ENCODE results near the gene RNASE12.
"Not testable (repeated sequence)": the region's sequence is repeated elsewhere in the genome, so short reads cannot be mapped to it uniquely, and the experiment has no call there.

The RNASE12 gene

DNA sequence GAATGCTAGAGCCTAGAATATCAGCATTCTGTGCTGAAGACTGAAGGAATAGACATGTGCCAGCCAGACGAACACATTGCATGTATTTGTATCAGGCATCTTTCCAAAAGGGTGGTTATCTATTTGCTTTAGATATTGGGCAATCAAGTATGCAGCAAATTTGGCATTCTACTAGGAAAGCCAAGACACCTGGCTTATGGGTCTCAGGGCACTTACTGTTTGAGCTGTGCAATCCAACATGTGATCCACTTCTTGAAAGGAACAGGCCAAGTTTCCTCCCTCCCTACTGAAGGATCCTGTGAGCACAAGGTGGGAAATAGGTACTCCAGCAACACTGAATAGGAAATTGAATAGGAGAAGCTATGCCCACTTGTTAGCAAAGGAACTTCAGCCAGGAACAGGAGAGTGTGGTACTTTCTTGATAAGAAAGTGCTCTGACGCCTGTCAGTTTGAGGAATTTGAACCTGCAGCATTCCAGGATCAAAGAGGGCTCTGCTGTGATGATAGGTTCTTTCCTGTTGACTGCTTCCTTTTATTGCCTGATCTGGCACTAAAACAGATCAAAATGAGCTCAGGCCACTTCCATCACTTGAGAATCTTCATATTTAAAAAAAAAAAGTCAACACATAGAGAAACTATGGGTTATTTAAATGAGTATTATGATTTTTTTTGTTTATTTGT is 29.8 kb upstream of the RNASE12 start:
- TF ChIP-seq, protein P1, sequence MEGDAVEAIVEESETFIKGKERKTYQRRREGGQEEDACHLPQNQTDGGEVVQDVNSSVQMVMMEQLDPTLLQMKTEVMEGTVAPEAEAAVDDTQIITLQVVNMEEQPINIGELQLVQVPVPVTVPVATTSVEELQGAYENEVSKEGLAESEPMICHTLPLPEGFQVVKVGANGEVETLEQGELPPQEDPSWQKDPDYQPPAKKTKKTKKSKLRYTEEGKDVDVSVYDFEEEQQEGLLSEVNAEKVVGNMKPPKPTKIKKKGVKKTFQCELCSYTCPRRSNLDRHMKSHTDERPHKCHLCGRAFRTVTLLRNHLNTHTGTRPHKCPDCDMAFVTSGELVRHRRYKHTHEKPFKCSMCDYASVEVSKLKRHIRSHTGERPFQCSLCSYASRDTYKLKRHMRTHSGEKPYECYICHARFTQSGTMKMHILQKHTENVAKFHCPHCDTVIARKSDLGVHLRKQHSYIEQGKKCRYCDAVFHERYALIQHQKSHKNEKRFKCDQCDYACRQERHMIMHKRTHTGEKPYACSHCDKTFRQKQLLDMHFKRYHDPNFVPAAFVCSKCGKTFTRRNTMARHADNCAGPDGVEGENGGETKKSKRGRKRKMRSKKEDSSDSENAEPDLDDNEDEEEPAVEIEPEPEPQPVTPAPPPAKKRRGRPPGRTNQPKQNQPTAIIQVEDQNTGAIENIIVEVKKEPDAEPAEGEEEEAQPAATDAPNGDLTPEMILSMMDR (IDR thresholded peaks at IDR 0.05; ENCODE audit: low read depth, low read length, missing control alignments): no peak
- no peak for DNase-seq (ENCODE audit: extremely low read depth, low read depth)

GRCh38 chr14:20619688-20620087 is 28.5 kb upstream of the RNASE12 start:
- DNase-seq (ENCODE audit: extremely low read depth, low read depth); H3K4me3 ChIP-seq (replicated peaks; ENCODE audit: low read depth, low read length): not testable (repeated sequence)

More for the DNA sequence above, 29.8 kb upstream of the RNASE12 start:
- no peak overlapping the region for H3K4me3 ChIP-seq (replicated peaks; ENCODE audit: low read depth, low read length)

GRCh38 chr14:20618271-20618749 is 27.1 kb upstream of the RNASE12 start:
- DNase-seq (ENCODE audit: extremely low read depth, low read depth): no peak
- TF ChIP-seq, protein P1 (IDR thresholded peaks at IDR 0.05; ENCODE audit: low read depth, low read length, missing control alignments): no peak

DNA sequence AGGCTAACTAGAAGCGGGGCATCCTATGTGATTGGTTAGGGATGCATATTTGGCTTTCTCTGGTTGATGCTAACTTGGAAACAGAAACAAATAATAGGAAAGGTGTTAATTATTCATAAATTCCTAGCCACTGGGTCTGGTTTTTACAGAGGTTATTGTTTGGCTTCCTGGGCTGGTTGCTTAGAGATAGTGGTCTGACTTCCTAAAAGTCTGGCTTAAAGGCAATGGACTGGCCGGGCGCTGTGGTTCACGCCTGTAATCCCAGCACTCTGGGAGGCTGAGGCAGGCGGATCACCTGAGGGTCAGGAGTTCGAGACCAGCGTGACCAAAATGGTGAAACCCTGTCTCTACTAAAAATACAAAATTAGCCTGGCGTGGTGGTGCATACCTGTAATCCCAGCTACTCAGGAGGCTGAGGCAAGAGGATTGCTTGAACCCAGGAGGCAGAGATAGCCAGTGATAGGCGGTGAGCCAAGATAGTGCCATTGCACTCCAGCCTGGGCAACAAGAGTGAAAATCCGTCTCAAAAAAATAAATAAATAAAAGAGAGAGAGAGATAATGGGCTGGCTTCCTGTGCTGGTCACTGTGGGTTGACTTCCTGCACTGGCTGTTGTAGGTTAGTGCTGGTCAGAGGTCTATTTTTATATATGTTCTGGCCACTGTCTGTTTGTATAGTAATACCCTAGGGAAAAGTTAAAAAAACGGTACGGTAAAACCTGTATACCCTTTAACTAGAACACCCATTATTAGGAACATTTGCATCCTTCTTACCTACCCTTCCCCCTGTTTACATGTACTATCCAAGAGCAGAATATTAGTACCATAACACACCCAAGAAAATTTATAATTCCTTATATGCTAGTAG is 26.2 kb upstream of the RNASE12 start:
- no peak overlapping the region for H3K4me3 ChIP-seq (replicated peaks; ENCODE audit: low read depth, low read length)
- TF ChIP-seq, protein P1 (IDR thresholded peaks at IDR 0.05; ENCODE audit: low read depth, low read length, missing control alignments): no peak
- no peak for DNase-seq (ENCODE audit: extremely low read depth, low read depth)

More at GRCh38 chr14:20618271-20618749, 27.1 kb upstream of the RNASE12 start:
- no peak overlapping the region for H3K4me3 ChIP-seq (replicated peaks; ENCODE audit: low read depth, low read length)

- no peak overlapping the region for H3K4me3 ChIP-seq (replicated peaks; ENCODE audit: low read depth, low read length)
- DNase-seq (ENCODE audit: extremely low read depth, low read depth): no peak
- TF ChIP-seq, protein P1 (IDR thresholded peaks at IDR 0.05; ENCODE audit: low read depth, low read length, missing control alignments): no peak
Measured at GRCh38 chr14:20615996-20616395, 24.8 kb upstream of the RNASE12 start.

- TF ChIP-seq, protein P1 (IDR thresholded peaks at IDR 0.05; ENCODE audit: low read depth, low read length, missing control alignments): no peak
- H3K4me3 ChIP-seq (replicated peaks; ENCODE audit: low read depth, low read length): peak overlapping the region; percentile 58
- no peak for DNase-seq (ENCODE audit: extremely low read depth, low read depth)
Measured at GRCh38 chr14:20614038-20614840, 23.1 kb upstream of the RNASE12 start.
